A673 (cell line): ENCODE measurements around the gene LSM3.

ENCODE experiments used
- EZH2 ChIP-seq: fragments of 200-600 bp; sonication (generic); IDR thresholded peaks from 2 replicates; pipeline ENCODE4 v1.6.1; 2017; ENCODE audit warnings: borderline replicate concordance, low read depth, mild to moderate bottlenecking, mixed read lengths, antibody characterized with exemption, low read length; ENCODE audit not compliant: poor library complexity, severe bottlenecking
- TF ChIP-seq, protein P1 (sequence below): fragments of 300-800, 200-600 bp; sonication (generic); conservative IDR thresholded peaks from 2 replicates; pipeline ENCODE4 v1.5.1; 2017; ENCODE audit warnings: low read depth, mild to moderate bottlenecking, antibody characterized with exemption, low read length, moderate library complexity, mixed read lengths

DNA sequence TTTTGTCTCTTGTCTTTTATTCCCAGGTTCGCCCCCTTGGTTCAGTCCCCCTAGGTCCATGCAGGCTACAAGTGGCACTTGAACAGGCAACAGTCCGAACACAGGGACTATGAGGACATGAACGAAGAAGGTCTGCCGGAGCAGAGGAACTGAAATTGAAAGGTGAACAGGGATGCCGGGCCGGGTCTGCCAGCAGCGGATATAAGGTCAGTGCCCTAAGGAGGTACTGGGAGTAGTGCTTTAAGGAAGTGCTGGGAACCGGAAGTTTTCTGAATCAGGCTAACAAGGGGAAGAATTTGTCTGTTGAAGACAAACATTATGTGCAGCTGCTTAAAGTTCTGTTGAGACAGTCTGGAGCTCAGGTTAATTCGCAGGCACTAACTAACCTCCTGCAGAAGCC lies 46.8 kb downstream of the LSM3 start:
- TF ChIP-seq, protein P1, sequence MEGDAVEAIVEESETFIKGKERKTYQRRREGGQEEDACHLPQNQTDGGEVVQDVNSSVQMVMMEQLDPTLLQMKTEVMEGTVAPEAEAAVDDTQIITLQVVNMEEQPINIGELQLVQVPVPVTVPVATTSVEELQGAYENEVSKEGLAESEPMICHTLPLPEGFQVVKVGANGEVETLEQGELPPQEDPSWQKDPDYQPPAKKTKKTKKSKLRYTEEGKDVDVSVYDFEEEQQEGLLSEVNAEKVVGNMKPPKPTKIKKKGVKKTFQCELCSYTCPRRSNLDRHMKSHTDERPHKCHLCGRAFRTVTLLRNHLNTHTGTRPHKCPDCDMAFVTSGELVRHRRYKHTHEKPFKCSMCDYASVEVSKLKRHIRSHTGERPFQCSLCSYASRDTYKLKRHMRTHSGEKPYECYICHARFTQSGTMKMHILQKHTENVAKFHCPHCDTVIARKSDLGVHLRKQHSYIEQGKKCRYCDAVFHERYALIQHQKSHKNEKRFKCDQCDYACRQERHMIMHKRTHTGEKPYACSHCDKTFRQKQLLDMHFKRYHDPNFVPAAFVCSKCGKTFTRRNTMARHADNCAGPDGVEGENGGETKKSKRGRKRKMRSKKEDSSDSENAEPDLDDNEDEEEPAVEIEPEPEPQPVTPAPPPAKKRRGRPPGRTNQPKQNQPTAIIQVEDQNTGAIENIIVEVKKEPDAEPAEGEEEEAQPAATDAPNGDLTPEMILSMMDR: no peak
- no peak for TF ChIP-seq EZH2
